Mammary epithelial cell (primary cell): ENCODE measurements around the gene DCD.

Experiments used
- EZH2 ChIP-seq: IDR thresholded peaks from 2 replicates; pipeline ENCODE4 v1.6.1; 2012; ENCODE audit warnings: low read length, inconsistent platforms, borderline replicate concordance
- TF ChIP-seq, protein P1 (sequence below), 2 donors: IDR thresholded peaks in 1 of 2; conservative IDR thresholded peaks in 1 of 2; 2 replicates each; pipeline ENCODE4 v1.5.1; 2011 to 2012; ENCODE audit warnings: inconsistent platforms in 2 of 2, low read length in 2 of 2, mild to moderate bottlenecking in 2 of 2, control low read depth in 1 of 2, low read depth in 1 of 2; ENCODE audit not compliant: insufficient read depth in 1 of 2; ENCODE audit errors: extremely low read depth in 1 of 2

DNA sequence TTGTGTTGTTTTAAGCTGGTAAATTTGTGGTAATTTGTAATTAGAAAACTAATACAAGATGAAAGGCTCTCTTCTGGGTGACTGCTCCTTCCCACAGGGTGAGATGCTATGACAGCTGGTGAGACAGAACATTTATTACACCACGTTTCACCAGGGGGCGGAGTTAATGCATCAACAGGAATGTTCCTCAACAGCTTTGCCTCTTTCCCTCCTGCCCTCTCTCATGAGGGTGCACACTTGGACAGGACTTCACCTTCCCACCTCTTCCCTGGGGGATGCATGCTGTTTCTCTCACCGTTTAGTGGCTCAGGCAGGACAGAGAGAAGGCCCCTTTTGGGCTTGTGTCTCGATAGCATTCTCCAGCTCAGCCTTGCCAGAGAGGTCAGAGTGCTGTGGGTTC lies 46.3 kb downstream of the DCD start:
- TF ChIP-seq, protein P1, sequence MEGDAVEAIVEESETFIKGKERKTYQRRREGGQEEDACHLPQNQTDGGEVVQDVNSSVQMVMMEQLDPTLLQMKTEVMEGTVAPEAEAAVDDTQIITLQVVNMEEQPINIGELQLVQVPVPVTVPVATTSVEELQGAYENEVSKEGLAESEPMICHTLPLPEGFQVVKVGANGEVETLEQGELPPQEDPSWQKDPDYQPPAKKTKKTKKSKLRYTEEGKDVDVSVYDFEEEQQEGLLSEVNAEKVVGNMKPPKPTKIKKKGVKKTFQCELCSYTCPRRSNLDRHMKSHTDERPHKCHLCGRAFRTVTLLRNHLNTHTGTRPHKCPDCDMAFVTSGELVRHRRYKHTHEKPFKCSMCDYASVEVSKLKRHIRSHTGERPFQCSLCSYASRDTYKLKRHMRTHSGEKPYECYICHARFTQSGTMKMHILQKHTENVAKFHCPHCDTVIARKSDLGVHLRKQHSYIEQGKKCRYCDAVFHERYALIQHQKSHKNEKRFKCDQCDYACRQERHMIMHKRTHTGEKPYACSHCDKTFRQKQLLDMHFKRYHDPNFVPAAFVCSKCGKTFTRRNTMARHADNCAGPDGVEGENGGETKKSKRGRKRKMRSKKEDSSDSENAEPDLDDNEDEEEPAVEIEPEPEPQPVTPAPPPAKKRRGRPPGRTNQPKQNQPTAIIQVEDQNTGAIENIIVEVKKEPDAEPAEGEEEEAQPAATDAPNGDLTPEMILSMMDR (conservative IDR thresholded peaks at IDR 0.05 in 1 of 2, IDR thresholded peaks at IDR 0.05 in 1 of 2; ENCODE audit: extremely low read depth in 1 of 2, insufficient read depth in 1 of 2, low read depth in 1 of 2, low read length in 2 of 2) = peak in 1 of 2 donors; percentile 1
- TF ChIP-seq EZH2 = no peak
